A549 (cell line): ENCODE results near the gene TIPARP. TPM values are rescaled to one million over a fixed set of nuclear protein-coding genes. Genes with fewer than 3 reads are reported as not detected.

Experiments
- ATAC-seq, 2 experiments: fragments of 200-7000 bp in 1 of 2; fragments of >200 bp in 1 of 2; cut with Nextera tagmentation in 1 of 2; cut with Tn5 transposase in 1 of 2; 3 replicates each; pipeline versions ENCODE4 v1.8.0 to v1.9.1; 2018 to 2020; ENCODE audit warnings: mild to moderate bottlenecking in 1 of 2, moderate library complexity in 1 of 2
- CTCF ChIA-PET: fragments of 300-600 bp; sonication (Branson Sonifier 250); formaldehyde crosslinking; extraction: SDS; loops from one replicate; lab custom pipeline; 2021; ENCODE audit warnings: antibody characterized with exemption, inconsistent platforms; lab: Yijun Ruan, JAX
- POLR2A ChIA-PET: fragments of 350-600 bp; formaldehyde crosslinking; extraction: SDS; loops from one replicate; lab custom pipeline; 2021; ENCODE audit warnings: antibody characterized with exemption, inconsistent platforms; lab: Yijun Ruan, JAX
- DNase-seq, 2 experiments: peaks; one replicate each; pipeline versions ENCODE4 v3.0.0 to v3.0.0-alpha.2; 2011 to 2016; ENCODE audit warnings: low read depth in 1 of 2, low spot score in 1 of 2
- FAIRE-seq: peaks from 2 replicates; lab custom pipeline; 2011; peaks lifted over from hg19 to GRCh38; lab: Jason Lieb, UNC
- H3K27ac ChIP-seq, 2 experiments: fragments of >200 bp; sonication (Bioruptor Twin); formaldehyde crosslinking; 3 replicates each; pipeline ENCODE4 v1.5.1; 2016 to 2017
- H3K4me1 ChIP-seq: fragments of >200 bp; sonication (Bioruptor Twin); formaldehyde crosslinking; 3 replicates; pipeline ENCODE4 v1.6.1; 2016
- H3K4me2 ChIP-seq: fragments of >200 bp; sonication (Bioruptor Twin); formaldehyde crosslinking; 3 replicates; pipeline ENCODE4 v1.6.1; 2016
- H3K4me3 ChIP-seq: fragments of >200 bp; sonication (Bioruptor Twin); formaldehyde crosslinking; 3 replicates; pipeline ENCODE4 v1.5.1; 2016
- H3K9me3 ChIP-seq: fragments of >200 bp; sonication (Bioruptor Twin); formaldehyde crosslinking; 3 replicates; pipeline ENCODE4 v1.6.1; 2016
- BHLHE40 ChIP-seq: IDR thresholded peaks from 2 replicates; pipeline ENCODE4 v1.6.1; 2012; ENCODE audit warnings: low read depth, low read length, inconsistent platforms
- EP300 ChIP-seq, 2 experiments: fragments of >200 bp; sonication (Bioruptor Twin); formaldehyde crosslinking; IDR thresholded peaks; 2 replicates in 1 of 2; 3 replicates in 1 of 2; pipeline ENCODE4 v1.6.1; 2016 to 2017
- GATA3 ChIP-seq: IDR thresholded peaks from 2 replicates; pipeline ENCODE4 v1.6.1; 2012; ENCODE audit warnings: borderline replicate concordance
- JUNB ChIP-seq: fragments of >200 bp; sonication (Bioruptor Twin); formaldehyde crosslinking; IDR thresholded peaks from 2 replicates; pipeline ENCODE4 v1.6.1; 2016
- KDM1A ChIP-seq: fragments of 200-600 bp; sonication (generic); IDR thresholded peaks from 2 replicates; pipeline ENCODE4 v1.6.1; 2016; ENCODE audit warnings: low read depth, mild to moderate bottlenecking
- KDM5A ChIP-seq: fragments of 200-600 bp; sonication (generic); IDR thresholded peaks from 2 replicates; pipeline ENCODE4 v1.6.1; 2016; ENCODE audit warnings: antibody characterized with exemption, mild to moderate bottlenecking
- MYC ChIP-seq: IDR thresholded peaks from 2 replicates; pipeline ENCODE4 v1.6.1; 2012; ENCODE audit warnings: mild to moderate bottlenecking, inconsistent platforms, low read length, improper control_type of control experiment, borderline replicate concordance
- NPAS2 ChIP-seq: fragments of 250-450 bp; sonication (Bioruptor Pico); IDR thresholded peaks from 2 replicates; pipeline ENCODE4 v1.8.0; 2022; ENCODE audit warnings: mild to moderate bottlenecking, moderate library complexity, borderline replicate concordance
- NR3C1 ChIP-seq: fragments of >200 bp; sonication (Bioruptor Twin); formaldehyde crosslinking; IDR thresholded peaks from 3 replicates; pipeline ENCODE4 v1.6.1; 2017
- RARB ChIP-seq: fragments of 250-450 bp; sonication (Bioruptor Pico); IDR thresholded peaks from 2 replicates; pipeline ENCODE4 v1.8.0; 2021; ENCODE audit warnings: mild to moderate bottlenecking, moderate library complexity
- RCOR1 ChIP-seq: fragments of 150-350 bp; IDR thresholded peaks from 2 replicates; pipeline ENCODE4 v1.6.1; 2014; ENCODE audit warnings: antibody characterized with exemption, low read length, low read depth
- RFX5 ChIP-seq: fragments of 450-650 bp; IDR thresholded peaks from 2 replicates; pipeline ENCODE4 v1.7.1; 2014; ENCODE audit warnings: antibody characterized with exemption, mild to moderate bottlenecking, moderate library complexity
- RNF2 ChIP-seq: fragments of 200-600 bp; sonication (generic); IDR thresholded peaks from 2 replicates; pipeline ENCODE4 v1.6.1; 2016; ENCODE audit warnings: low read depth, mild to moderate bottlenecking, antibody characterized with exemption, moderate library complexity, borderline replicate concordance
- SMC3 ChIP-seq: fragments of >200 bp; sonication (Bioruptor Twin); formaldehyde crosslinking; IDR thresholded peaks from 3 replicates; pipeline ENCODE4 v1.6.1; 2018; ENCODE audit warnings: inconsistent platforms
- SREBF2 ChIP-seq: fragments of 450-650 bp; IDR thresholded peaks from 2 replicates; pipeline ENCODE4 v1.6.1; 2014; ENCODE audit warnings: mild to moderate bottlenecking, moderate library complexity
- TFCP2L1 ChIP-seq: fragments of 250-450 bp; sonication (Bioruptor Pico); IDR thresholded peaks from 2 replicates; pipeline ENCODE4 v1.5.0; 2021; ENCODE audit warnings: mild to moderate bottlenecking
- TP53 ChIP-seq: fragments of 250-450 bp; sonication (Bioruptor Pico); IDR thresholded peaks from 2 replicates; pipeline ENCODE4 v1.5.0; 2021; ENCODE audit warnings: mild to moderate bottlenecking, moderate library complexity
- ZSCAN20 ChIP-seq: fragments of 250-450 bp; sonication (Bioruptor Pico); IDR thresholded peaks from 2 replicates; pipeline ENCODE4 v1.8.0; 2022; ENCODE audit warnings: mild to moderate bottlenecking, moderate library complexity
- WGBS: methylation state at CpG from one replicate; pipeline ENCODE4 v1.1.6; 2017; ENCODE audit errors: missing lambda C conversion rate; 5-methylcytosine and 5-hydroxymethylcytosine counted together
- polyA plus RNA-seq, 4 experiments: library from polyadenylated mRNA; depleted of rRNA in 3 of 4; stranded (reverse); fragments of >200 nt; fragmentation: RNase III in 1 of 4; extraction: RNeasy Plus Mini Kit Qiagen cat#74134 plus additional on column Dnase treatment in 1 of 4; gene quantifications; 2 replicates in 3 of 4; 3 replicates in 1 of 4; pipeline ENCODE4 v1.2.3, GENCODE V29; 2011 to 2017
- TF ChIP-seq, protein P1 (sequence below): fragments of >200 bp; sonication (Bioruptor Twin); formaldehyde crosslinking; IDR thresholded peaks from 2 replicates; pipeline ENCODE4 v1.6.1; 2016
- TF ChIP-seq, protein P2 (sequence below): fragments of >200 bp; sonication (Bioruptor Twin); formaldehyde crosslinking; IDR thresholded peaks from 3 replicates; pipeline ENCODE4 v1.5.1; 2016
- TF ChIP-seq, protein P3 (sequence below): fragments of 150-350 bp; IDR thresholded peaks from 2 replicates; pipeline ENCODE4 v1.6.1; 2014; ENCODE audit warnings: low read depth, mild to moderate bottlenecking, low read length
- TF ChIP-seq, protein P4 (sequence below): fragments of 250-450 bp; sonication (Bioruptor Pico); IDR thresholded peaks from 2 replicates; pipeline ENCODE4 v1.5.0; 2021; ENCODE audit warnings: mild to moderate bottlenecking, moderate library complexity, borderline replicate concordance
- TF ChIP-seq, protein P5 (sequence below): IDR thresholded peaks from 2 replicates; pipeline ENCODE4 v1.6.1; 2012
- TF ChIP-seq, protein P6 (sequence below): fragments of 200-600 bp; sonication (generic); IDR thresholded peaks from 2 replicates; pipeline ENCODE4 v1.6.1; 2016; ENCODE audit warnings: antibody characterized with exemption, mild to moderate bottlenecking, moderate library complexity

TIPARP gene
- polyA plus RNA-seq, 2 of the 4 experiments (the other 2 are of a cell fraction) = 11.8 to 16.5 TPM

DNA sequence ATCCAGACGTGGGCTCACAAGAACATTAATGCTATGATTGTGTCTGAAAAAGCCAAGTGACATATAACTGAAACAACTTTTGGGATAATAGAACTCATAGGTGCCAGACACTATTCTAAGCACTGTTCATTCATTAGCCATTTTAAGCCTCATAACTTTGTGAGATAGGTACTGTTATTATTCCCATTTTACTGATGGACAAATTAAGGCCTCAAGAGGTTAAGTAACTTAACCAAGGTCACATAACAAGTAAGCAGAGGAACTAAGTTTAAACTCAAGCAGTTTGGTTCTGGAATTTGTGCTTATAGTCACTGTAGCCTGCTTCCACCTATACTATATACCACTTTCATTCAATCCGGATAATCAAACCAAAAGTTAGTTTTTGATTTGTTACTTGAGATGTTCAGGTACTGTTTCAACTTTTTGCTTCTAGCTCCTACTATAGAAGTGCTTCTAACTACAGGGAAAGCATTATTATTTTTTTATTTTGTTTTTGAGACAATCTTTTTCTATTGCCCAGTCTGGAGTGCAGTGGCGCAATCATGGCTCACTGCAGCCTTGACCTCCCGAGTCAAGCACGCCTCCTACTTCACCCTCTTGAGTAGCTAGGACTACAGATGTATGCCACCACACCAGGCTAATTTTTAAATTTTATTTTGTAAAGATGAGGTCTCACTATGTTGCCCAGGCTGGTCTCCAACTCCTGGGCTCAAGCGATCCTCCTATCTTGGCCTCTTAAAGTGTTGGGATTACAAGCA, 41.9 kb downstream of the TIPARP start:
- Histone ChIP-seq H3K4me3 (no peak overlapping the region), H3K9me3 (no peaks in the 10 kb centered on the region)
- POLR2A ChIA-PET = no interaction called here
- FAIRE-seq (no peak), ATAC-seq (no peak), DNase-seq (no peak)
- 80% methylated on average over 6 of the region's 6 CpGs for WGBS
- TF ChIP-seq NPAS2 (CRISPR knock-in tag) = no peak
- no peak for TF ChIP-seq RFX5
- no peak for TF ChIP-seq SMC3
- TF ChIP-seq TP53 (CRISPR knock-in tag) = no peak
- TF ChIP-seq, protein P1, sequence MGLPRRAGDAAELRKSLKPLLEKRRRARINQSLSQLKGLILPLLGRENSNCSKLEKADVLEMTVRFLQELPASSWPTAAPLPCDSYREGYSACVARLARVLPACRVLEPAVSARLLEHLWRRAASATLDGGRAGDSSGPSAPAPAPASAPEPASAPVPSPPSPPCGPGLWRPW = no peak
- no peak for TF ChIP-seq RNF2
- no peak for TF ChIP-seq RARB (CRISPR knock-in tag)
- TF ChIP-seq ZSCAN20 (CRISPR knock-in tag) = no peak
- TF ChIP-seq JUNB = no peak
- TF ChIP-seq BHLHE40 = no peak
- no peak for TF ChIP-seq GATA3
- TF ChIP-seq, protein P2, sequence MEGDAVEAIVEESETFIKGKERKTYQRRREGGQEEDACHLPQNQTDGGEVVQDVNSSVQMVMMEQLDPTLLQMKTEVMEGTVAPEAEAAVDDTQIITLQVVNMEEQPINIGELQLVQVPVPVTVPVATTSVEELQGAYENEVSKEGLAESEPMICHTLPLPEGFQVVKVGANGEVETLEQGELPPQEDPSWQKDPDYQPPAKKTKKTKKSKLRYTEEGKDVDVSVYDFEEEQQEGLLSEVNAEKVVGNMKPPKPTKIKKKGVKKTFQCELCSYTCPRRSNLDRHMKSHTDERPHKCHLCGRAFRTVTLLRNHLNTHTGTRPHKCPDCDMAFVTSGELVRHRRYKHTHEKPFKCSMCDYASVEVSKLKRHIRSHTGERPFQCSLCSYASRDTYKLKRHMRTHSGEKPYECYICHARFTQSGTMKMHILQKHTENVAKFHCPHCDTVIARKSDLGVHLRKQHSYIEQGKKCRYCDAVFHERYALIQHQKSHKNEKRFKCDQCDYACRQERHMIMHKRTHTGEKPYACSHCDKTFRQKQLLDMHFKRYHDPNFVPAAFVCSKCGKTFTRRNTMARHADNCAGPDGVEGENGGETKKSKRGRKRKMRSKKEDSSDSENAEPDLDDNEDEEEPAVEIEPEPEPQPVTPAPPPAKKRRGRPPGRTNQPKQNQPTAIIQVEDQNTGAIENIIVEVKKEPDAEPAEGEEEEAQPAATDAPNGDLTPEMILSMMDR = no peak
- TF ChIP-seq RCOR1 = no peak
- TF ChIP-seq, protein P3, sequence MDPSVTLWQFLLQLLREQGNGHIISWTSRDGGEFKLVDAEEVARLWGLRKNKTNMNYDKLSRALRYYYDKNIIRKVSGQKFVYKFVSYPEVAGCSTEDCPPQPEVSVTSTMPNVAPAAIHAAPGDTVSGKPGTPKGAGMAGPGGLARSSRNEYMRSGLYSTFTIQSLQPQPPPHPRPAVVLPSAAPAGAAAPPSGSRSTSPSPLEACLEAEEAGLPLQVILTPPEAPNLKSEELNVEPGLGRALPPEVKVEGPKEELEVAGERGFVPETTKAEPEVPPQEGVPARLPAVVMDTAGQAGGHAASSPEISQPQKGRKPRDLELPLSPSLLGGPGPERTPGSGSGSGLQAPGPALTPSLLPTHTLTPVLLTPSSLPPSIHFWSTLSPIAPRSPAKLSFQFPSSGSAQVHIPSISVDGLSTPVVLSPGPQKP = no peak
- no peak for TF ChIP-seq NR3C1
- TF ChIP-seq, all 56 proteins: peak for 0
- Histone ChIP-seq H3K27ac (no peak overlapping the region), H3K4me1 (peaks cover 3% of the 10 kb centered on the region; the same call in 2 of the 3 replicates), H3K4me2 (no peak overlapping the region)
- CTCF ChIA-PET = no interaction called here

DNA sequence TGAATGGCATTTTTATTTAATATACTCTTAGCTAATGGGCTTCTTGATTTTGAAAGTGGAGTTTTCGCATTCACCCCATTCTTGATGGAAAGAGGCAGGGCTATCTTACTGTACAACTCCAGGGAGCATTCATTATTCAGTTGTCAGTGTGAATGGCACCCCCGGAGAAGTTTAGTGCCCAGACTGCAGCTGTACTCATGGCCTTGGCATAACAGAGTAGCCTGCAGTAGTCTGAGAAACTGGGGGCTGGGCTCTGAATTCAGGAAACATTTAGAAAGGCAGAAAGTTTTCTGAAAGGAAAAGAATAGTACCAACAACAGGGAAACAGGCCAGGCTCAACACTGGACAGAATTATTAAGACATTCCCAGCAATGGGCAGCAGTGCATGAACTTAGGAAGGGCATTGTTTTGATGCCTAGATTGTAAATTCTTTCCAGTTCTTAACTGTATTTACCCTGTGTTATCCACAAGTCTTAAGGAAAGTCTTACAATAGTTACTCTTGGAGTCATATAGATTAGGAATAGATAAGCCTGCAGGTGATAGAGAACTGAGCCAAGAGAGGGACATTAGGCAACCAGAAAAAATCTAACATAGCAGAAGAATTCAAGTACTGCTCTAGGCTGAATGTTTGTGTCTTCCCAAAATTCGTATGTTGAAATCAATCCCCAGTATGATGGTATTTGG, 44.4 kb downstream of the TIPARP start:
- TF ChIP-seq, protein P4, sequence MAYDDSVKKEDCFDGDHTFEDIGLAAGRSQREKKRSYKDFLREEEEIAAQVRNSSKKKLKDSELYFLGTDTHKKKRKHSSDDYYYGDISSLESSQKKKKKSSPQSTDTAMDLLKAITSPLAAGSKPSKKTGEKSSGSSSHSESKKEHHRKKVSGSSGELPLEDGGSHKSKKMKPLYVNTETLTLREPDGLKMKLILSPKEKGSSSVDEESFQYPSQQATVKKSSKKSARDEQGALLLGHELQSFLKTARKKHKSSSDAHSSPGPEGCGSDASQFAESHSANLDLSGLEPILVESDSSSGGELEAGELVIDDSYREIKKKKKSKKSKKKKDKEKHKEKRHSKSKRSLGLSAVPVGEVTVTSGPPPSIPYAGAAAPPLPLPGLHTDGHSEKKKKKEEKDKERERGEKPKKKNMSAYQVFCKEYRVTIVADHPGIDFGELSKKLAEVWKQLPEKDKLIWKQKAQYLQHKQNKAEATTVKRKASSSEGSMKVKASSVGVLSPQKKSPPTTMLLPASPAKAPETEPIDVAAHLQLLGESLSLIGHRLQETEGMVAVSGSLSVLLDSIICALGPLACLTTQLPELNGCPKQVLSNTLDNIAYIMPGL (CRISPR knock-in tag) = no peak
- TF ChIP-seq, protein P5, sequence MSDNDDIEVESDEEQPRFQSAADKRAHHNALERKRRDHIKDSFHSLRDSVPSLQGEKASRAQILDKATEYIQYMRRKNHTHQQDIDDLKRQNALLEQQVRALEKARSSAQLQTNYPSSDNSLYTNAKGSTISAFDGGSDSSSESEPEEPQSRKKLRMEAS = no peak
- TF ChIP-seq KDM5A (no peak), KDM1A (no peak), MYC (no peak), NPAS2 (CRISPR knock-in tag) (no peak), EP300 (IDR thresholded peaks at IDR 0.05) (no peak), SREBF2 (no peak), TFCP2L1 (CRISPR knock-in tag) (no peak)
- TF ChIP-seq, protein P6, sequence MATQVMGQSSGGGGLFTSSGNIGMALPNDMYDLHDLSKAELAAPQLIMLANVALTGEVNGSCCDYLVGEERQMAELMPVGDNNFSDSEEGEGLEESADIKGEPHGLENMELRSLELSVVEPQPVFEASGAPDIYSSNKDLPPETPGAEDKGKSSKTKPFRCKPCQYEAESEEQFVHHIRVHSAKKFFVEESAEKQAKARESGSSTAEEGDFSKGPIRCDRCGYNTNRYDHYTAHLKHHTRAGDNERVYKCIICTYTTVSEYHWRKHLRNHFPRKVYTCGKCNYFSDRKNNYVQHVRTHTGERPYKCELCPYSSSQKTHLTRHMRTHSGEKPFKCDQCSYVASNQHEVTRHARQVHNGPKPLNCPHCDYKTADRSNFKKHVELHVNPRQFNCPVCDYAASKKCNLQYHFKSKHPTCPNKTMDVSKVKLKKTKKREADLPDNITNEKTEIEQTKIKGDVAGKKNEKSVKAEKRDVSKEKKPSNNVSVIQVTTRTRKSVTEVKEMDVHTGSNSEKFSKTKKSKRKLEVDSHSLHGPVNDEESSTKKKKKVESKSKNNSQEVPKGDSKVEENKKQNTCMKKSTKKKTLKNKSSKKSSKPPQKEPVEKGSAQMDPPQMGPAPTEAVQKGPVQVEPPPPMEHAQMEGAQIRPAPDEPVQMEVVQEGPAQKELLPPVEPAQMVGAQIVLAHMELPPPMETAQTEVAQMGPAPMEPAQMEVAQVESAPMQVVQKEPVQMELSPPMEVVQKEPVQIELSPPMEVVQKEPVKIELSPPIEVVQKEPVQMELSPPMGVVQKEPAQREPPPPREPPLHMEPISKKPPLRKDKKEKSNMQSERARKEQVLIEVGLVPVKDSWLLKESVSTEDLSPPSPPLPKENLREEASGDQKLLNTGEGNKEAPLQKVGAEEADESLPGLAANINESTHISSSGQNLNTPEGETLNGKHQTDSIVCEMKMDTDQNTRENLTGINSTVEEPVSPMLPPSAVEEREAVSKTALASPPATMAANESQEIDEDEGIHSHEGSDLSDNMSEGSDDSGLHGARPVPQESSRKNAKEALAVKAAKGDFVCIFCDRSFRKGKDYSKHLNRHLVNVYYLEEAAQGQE = no peak
- Histone ChIP-seq H3K27ac (no peak overlapping the region), H3K4me3 (no peak overlapping the region), H3K4me1 (peaks cover 8% of the 10 kb centered on the region; the same call in 2 of the 3 replicates), H3K4me2 (no peak overlapping the region), H3K9me3 (no peaks in the 10 kb centered on the region)
- ChIA-PET POLR2A (no interaction called here), CTCF (interaction anchor here (2.0 kb wide), 1 partner anchor 419 kb away, joined by 6 read pairs; no protein-coding TSS in a partner anchor)
- DNase-seq (no peak), FAIRE-seq (no peak), ATAC-seq (peak in 1 of 2 experiments; percentile 17; a peak in 2 of 6 replicates)
- 81% methylated on average over 3 of the region's 3 CpGs for WGBS
